GM18519 (cell line): Measurements from ENCODE around the gene LLGL1.

Experiments used
- ATAC-seq: cut with Tn5 transposase; IDR thresholded peaks from one replicate; pipeline ENCODE4 v1.9.1; 2021; ENCODE audit warnings: mild to moderate bottlenecking, moderate library complexity; ENCODE audit not compliant: unreplicated experiment, low FRiP score

Gene LLGL1

GRCh38 chr17:18250259-18250658 lies 24.8 kb downstream of the LLGL1 start:
- no peak for ATAC-seq

GRCh38 chr17:18250708-18251107 lies 25.3 kb downstream of the LLGL1 start:
- no peak for ATAC-seq

GRCh38 chr17:18251204-18251603 lies 25.8 kb downstream of the LLGL1 start:
- no peak for ATAC-seq

- no peak for ATAC-seq
Measured at GRCh38 chr17:18252160-18252559, 26.7 kb downstream of the LLGL1 start.

- ATAC-seq = no peak
Measured at GRCh38 chr17:18253187-18253884, 27.9 kb downstream of the LLGL1 start.

- ATAC-seq = no peak
Measured at GRCh38 chr17:18253947-18254821, 28.7 kb downstream of the LLGL1 start.

- ATAC-seq = no peak
Measured at GRCh38 chr17:18254888-18255649, 29.6 kb downstream of the LLGL1 start.

- ATAC-seq = no peak
Measured at GRCh38 chr17:18256351-18256750, 30.9 kb downstream of the LLGL1 start.

GRCh38 chr17:18256776-18257175 lies 31.3 kb downstream of the LLGL1 start:
- ATAC-seq = no peak

GRCh38 chr17:18257268-18257981 lies 32.0 kb downstream of the LLGL1 start:
- ATAC-seq = no peak

GRCh38 chr17:18257982-18258355 lies 32.5 kb downstream of the LLGL1 start:
- no peak for ATAC-seq

GRCh38 chr17:18258356-18259038 lies 33.1 kb downstream of the LLGL1 start, which contains the start of gene FLII:
FLII (minus strand) TSS chr17:18258738; CDS start chr17:18258690, 48 bp downstream.
- ATAC-seq = no peak

GRCh38 chr17:18259621-18260331 lies 34.3 kb downstream of the LLGL1 start:
- no peak for ATAC-seq

GRCh38 chr17:18260332-18261145 lies 35.1 kb downstream of the LLGL1 start, which contains the start of gene MIEF2:
MIEF2 (plus strand) TSS chr17:18260662; CDS start chr17:18262721, 2,059 bp downstream.
- ATAC-seq = peak; percentile 48

GRCh38 chr17:18261146-18261515 lies 35.7 kb downstream of the LLGL1 start:
- no peak for ATAC-seq

GRCh38 chr17:18261659-18262058 lies 36.2 kb downstream of the LLGL1 start:
- no peak for ATAC-seq

GRCh38 chr17:18262111-18262510 lies 36.7 kb downstream of the LLGL1 start:
- ATAC-seq = no peak

- ATAC-seq = no peak
Measured at GRCh38 chr17:18262641-18263040, 37.2 kb downstream of the LLGL1 start.
